GM18520 (cell line): ENCODE results near the gene PDE4B.
"Not testable (repeated sequence)": the region's sequence is repeated elsewhere in the genome, so short reads cannot be mapped to it uniquely, and the experiment has no call there.

Experiments used
- ATAC-seq: cut with Tn5 transposase; IDR thresholded peaks from one replicate; pipeline ENCODE4 v1.9.1; 2021; ENCODE audit not compliant: unreplicated experiment

Gene PDE4B

GRCh38 chr1:66043186-66043585 is 250.5 kb downstream of the PDE4B start:
- ATAC-seq = no peak

GRCh38 chr1:66044912-66045311 is 252.2 kb downstream of the PDE4B start:
- ATAC-seq = no peak

GRCh38 chr1:66046415-66046814 is 253.7 kb downstream of the PDE4B start:
- no peak for ATAC-seq

GRCh38 chr1:66048011-66048410 is 255.3 kb downstream of the PDE4B start:
- no peak for ATAC-seq

GRCh38 chr1:66050123-66050522 is 257.4 kb downstream of the PDE4B start:
- no peak for ATAC-seq

- no peak for ATAC-seq
Observed at GRCh38 chr1:66050633-66051032, 257.9 kb downstream of the PDE4B start.

GRCh38 chr1:66055092-66055491 is 262.4 kb downstream of the PDE4B start:
- ATAC-seq = no peak

GRCh38 chr1:66057448-66057847 is 264.8 kb downstream of the PDE4B start:
- ATAC-seq = not testable (repeated sequence)

GRCh38 chr1:66058558-66058957 is 265.9 kb downstream of the PDE4B start:
- no peak for ATAC-seq

- not testable (repeated sequence) for ATAC-seq
Observed at GRCh38 chr1:66067219-66067618, 274.5 kb downstream of the PDE4B start.

- no peak for ATAC-seq
Observed at GRCh38 chr1:66069976-66070876, 277.5 kb downstream of the PDE4B start.

GRCh38 chr1:66073388-66073787 is 280.7 kb downstream of the PDE4B start:
- ATAC-seq = no peak

GRCh38 chr1:66074147-66074546 is 281.5 kb downstream of the PDE4B start:
- no peak for ATAC-seq

GRCh38 chr1:66078412-66078811 is 285.7 kb downstream of the PDE4B start:
- no peak for ATAC-seq

- no peak for ATAC-seq
Observed at GRCh38 chr1:66083003-66083402, 290.3 kb downstream of the PDE4B start.

GRCh38 chr1:66084442-66084841 is 291.7 kb downstream of the PDE4B start:
- no peak for ATAC-seq

GRCh38 chr1:66085600-66085999 is 292.9 kb downstream of the PDE4B start:
- ATAC-seq = no peak

GRCh38 chr1:66088787-66089186 is 296.1 kb downstream of the PDE4B start:
- ATAC-seq = no peak

- no peak for ATAC-seq
Observed at GRCh38 chr1:66090859-66091457, 298.3 kb downstream of the PDE4B start.

GRCh38 chr1:66095190-66095589 is 302.5 kb downstream of the PDE4B start:
- no peak for ATAC-seq

- ATAC-seq = not testable (repeated sequence)
Observed at GRCh38 chr1:66100959-66101358, 308.3 kb downstream of the PDE4B start.

GRCh38 chr1:66104076-66104475 is 311.4 kb downstream of the PDE4B start:
- not testable (repeated sequence) for ATAC-seq
